Activated T-cell treated with anti-CD3 and anti-CD28 coated beads for 1 hour (primary cell): ENCODE measurements around the gene FNDC11.
A peak's percentile ranks its signal among the peaks of the same experiment; 100 is the strongest.
"Not testable (repeated sequence)": the region's sequence is repeated elsewhere in the genome, so short reads cannot be mapped to it uniquely, and the experiment has no call there.

ENCODE experiments used
- DNase-seq: peaks from one replicate; pipeline ENCODE4 v3.0.0-alpha.2; 2020; ENCODE audit warnings: low read depth

The FNDC11 gene

GRCh38 chr20:63567386-63568169, 13.6 kb downstream of the FNDC11 start:
- no peak for DNase-seq

GRCh38 chr20:63568170-63568981, 14.4 kb downstream of the FNDC11 start:
- no peak for DNase-seq

GRCh38 chr20:63568986-63569949, 15.3 kb downstream of the FNDC11 start:
- no peak for DNase-seq

GRCh38 chr20:63570281-63571086, 16.5 kb downstream of the FNDC11 start:
- DNase-seq: no peak

GRCh38 chr20:63571087-63571478, 17.1 kb downstream of the FNDC11 start:
- DNase-seq: not testable (repeated sequence)

- DNase-seq: no peak
Measured at GRCh38 chr20:63572071-63572787, 18.3 kb downstream of the FNDC11 start.

GRCh38 chr20:63572788-63573646, 19.1 kb downstream of the FNDC11 start:
- DNase-seq: no peak

- DNase-seq: no peak
Measured at GRCh38 chr20:63573647-63574131, 19.7 kb downstream of the FNDC11 start.

GRCh38 chr20:63574156-63574828, 20.3 kb downstream of the FNDC11 start, which contains the start of gene HELZ2:
TSS of gene HELZ2 (minus strand) at chr20:63574239. CDS start at chr20:63572385, 1,854 bp downstream.
- peak; percentile 59 for DNase-seq

- DNase-seq: no peak
Measured at GRCh38 chr20:63574829-63575743, 21.1 kb downstream of the FNDC11 start.

- no peak for DNase-seq
Measured at GRCh38 chr20:63576311-63576710, 22.4 kb downstream of the FNDC11 start.

- no peak for DNase-seq
Measured at GRCh38 chr20:63577317-63577894, 23.4 kb downstream of the FNDC11 start.

GRCh38 chr20:63578224-63579016, 24.5 kb downstream of the FNDC11 start:
- no peak for DNase-seq

GRCh38 chr20:63579017-63579694, 25.2 kb downstream of the FNDC11 start:
- no peak for DNase-seq

- DNase-seq: peak; percentile 69
Measured at GRCh38 chr20:63580796-63581461, 27.0 kb downstream of the FNDC11 start.
